K562 (cell line): Measurements from ENCODE around the gene TMEFF2.

Experiments used
- BRCA1 ChIP-seq, 2 experiments: fragments of 450-650 bp in 1 of 2; sonication (generic) in 1 of 2; formaldehyde crosslinking in 1 of 2; IDR thresholded peaks; 2 replicates each; pipeline versions ENCODE4 v1.5.0 to v1.6.1; 2017 to 2020; ENCODE audit warnings: mild to moderate bottlenecking in 1 of 2, missing genetic modification reagents in 1 of 2
- CHD2 ChIP-seq: IDR thresholded peaks from 2 replicates; pipeline ENCODE4 v1.6.1; 2011; ENCODE audit warnings: low read depth, low read length
- EP300 ChIP-seq: IDR thresholded peaks from 2 replicates; pipeline ENCODE4 v1.6.1; 2012; ENCODE audit warnings: low read length, improper control_type of control experiment
- ETV6 ChIP-seq, 3 experiments: fragments of 150-350 bp in 1 of 3; sonication (generic) in 1 of 3; formaldehyde crosslinking in 1 of 3; IDR thresholded peaks; 2 replicates each; pipeline versions ENCODE4 v1.6.1 to v1.8.0; 2014 to 2022; ENCODE audit warnings: borderline replicate concordance in 2 of 3, low read depth in 2 of 3, antibody characterized with exemption in 1 of 3, low read length in 1 of 3, mild to moderate bottlenecking in 1 of 3, missing genetic modification reagents in 1 of 3
- FOXK2 ChIP-seq, 2 experiments: fragments of 450-650 bp; IDR thresholded peaks in 1 of 2; conservative IDR thresholded peaks in 1 of 2; 2 replicates each; pipeline ENCODE4 v1.6.1; 2016; ENCODE audit warnings: low read depth in 2 of 2, mild to moderate bottlenecking in 1 of 2
- JUND ChIP-seq, 2 experiments: IDR thresholded peaks; 2 replicates in 1 of 2; 3 replicates in 1 of 2; pipeline ENCODE4 v1.6.1; 2011; ENCODE audit warnings: borderline replicate concordance in 2 of 2, low read depth in 2 of 2, low read length in 2 of 2, improper control_type of control experiment in 1 of 2, missing biosample characterization in 1 of 2, missing genetic modification characterization in 1 of 2, missing genetic modification reagents in 1 of 2
- SMARCA5 ChIP-seq: fragments of 450-650 bp; IDR thresholded peaks from 2 replicates; pipeline ENCODE4 v1.6.1; 2016
- ZC3H4 ChIP-seq: sonication (generic); formaldehyde crosslinking; IDR thresholded peaks from 2 replicates; pipeline ENCODE4 v1.9.0; 2021; ENCODE audit warnings: missing genetic modification reagents, borderline replicate concordance
- TF ChIP-seq, protein P1 (sequence below): sonication (generic); formaldehyde crosslinking; IDR thresholded peaks from 2 replicates; pipeline ENCODE4 v1.9.0; 2022; ENCODE audit warnings: mild to moderate bottlenecking, missing genetic modification reagents
- TF ChIP-seq, protein P2 (sequence below): sonication (generic); formaldehyde crosslinking; IDR thresholded peaks from 2 replicates; pipeline ENCODE4 v1.9.0; 2022; ENCODE audit warnings: mild to moderate bottlenecking, missing genetic modification reagents
- TF ChIP-seq, protein P3 (sequence below), 3 experiments: IDR thresholded peaks in 2 of 3; conservative IDR thresholded peaks in 1 of 3; 2 replicates each; pipeline ENCODE4 v1.5.1; 2011 to 2012; ENCODE audit warnings: low read length in 3 of 3, mild to moderate bottlenecking in 3 of 3, control low read depth in 2 of 3, improper control_type of control experiment in 1 of 3, inconsistent platforms in 1 of 3, low read depth in 1 of 3, mixed read lengths in 1 of 3, moderate library complexity in 1 of 3; ENCODE audit not compliant: insufficient read depth in 2 of 3
- TF ChIP-seq, protein P4 (sequence below): sonication (generic); formaldehyde crosslinking; IDR thresholded peaks from 2 replicates; pipeline ENCODE4 v1.8.0; 2022; ENCODE audit warnings: mild to moderate bottlenecking, missing genetic modification reagents

DNA sequence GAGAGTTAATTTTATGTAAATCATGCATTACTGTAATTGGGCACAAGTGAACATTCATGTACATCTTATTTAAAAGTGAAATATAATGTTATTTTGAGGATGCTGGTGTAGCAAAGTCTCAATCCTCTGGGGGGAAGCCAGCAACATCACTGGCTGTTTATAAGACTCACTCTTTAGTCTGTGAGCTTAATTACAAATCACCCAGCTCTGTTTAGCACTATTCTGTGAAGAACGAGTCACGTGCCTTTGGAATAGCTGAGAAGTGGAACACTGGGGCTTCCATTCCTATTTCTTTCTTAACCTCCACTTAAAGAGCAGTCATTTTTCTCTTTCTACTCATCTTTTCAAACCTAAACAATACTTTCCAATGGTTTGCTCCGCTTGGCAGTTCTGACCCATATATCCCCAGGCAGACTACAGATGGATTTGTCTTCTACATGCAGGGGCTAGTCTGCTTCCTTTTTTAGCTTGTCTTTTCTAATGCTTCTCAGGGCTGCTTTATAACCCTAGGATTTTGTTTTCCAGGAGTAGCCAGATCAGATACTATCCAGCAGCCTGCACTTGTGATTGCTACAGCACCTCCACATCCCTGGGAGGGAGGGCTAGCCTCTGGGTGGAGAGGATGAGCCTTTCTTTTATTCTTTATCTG lies 252.5 kb downstream of the TMEFF2 start:
- TF ChIP-seq, protein P1, sequence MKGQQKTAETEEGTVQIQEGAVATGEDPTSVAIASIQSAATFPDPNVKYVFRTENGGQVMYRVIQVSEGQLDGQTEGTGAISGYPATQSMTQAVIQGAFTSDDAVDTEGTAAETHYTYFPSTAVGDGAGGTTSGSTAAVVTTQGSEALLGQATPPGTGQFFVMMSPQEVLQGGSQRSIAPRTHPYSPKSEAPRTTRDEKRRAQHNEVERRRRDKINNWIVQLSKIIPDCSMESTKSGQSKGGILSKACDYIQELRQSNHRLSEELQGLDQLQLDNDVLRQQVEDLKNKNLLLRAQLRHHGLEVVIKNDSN: no peak
- no peak for TF ChIP-seq ZC3H4 (CRISPR knock-in tag)
- TF ChIP-seq, protein P2, sequence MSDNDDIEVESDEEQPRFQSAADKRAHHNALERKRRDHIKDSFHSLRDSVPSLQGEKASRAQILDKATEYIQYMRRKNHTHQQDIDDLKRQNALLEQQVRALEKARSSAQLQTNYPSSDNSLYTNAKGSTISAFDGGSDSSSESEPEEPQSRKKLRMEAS (CRISPR knock-in tag): no peak
- TF ChIP-seq EP300: no peak
- TF ChIP-seq JUND (IDR thresholded peaks at IDR 0.05; ENCODE audit: borderline replicate concordance, low read depth, low read length): no peak
- TF ChIP-seq JUND (tag; IDR thresholded peaks at IDR 0.05; ENCODE audit: borderline replicate concordance, low read depth, low read length): no peak
- TF ChIP-seq, protein P3, sequence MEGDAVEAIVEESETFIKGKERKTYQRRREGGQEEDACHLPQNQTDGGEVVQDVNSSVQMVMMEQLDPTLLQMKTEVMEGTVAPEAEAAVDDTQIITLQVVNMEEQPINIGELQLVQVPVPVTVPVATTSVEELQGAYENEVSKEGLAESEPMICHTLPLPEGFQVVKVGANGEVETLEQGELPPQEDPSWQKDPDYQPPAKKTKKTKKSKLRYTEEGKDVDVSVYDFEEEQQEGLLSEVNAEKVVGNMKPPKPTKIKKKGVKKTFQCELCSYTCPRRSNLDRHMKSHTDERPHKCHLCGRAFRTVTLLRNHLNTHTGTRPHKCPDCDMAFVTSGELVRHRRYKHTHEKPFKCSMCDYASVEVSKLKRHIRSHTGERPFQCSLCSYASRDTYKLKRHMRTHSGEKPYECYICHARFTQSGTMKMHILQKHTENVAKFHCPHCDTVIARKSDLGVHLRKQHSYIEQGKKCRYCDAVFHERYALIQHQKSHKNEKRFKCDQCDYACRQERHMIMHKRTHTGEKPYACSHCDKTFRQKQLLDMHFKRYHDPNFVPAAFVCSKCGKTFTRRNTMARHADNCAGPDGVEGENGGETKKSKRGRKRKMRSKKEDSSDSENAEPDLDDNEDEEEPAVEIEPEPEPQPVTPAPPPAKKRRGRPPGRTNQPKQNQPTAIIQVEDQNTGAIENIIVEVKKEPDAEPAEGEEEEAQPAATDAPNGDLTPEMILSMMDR (IDR thresholded peaks at IDR 0.05 in 2 of 3, conservative IDR thresholded peaks at IDR 0.05 in 1 of 3; ENCODE audit: insufficient read depth in 2 of 3, low read depth in 1 of 3, low read length in 3 of 3): no peak
- no peak for TF ChIP-seq CHD2
- TF ChIP-seq, protein P4, sequence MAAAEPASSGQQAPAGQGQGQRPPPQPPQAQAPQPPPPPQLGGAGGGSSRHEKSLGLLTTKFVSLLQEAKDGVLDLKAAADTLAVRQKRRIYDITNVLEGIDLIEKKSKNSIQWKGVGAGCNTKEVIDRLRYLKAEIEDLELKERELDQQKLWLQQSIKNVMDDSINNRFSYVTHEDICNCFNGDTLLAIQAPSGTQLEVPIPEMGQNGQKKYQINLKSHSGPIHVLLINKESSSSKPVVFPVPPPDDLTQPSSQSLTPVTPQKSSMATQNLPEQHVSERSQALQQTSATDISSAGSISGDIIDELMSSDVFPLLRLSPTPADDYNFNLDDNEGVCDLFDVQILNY (CRISPR knock-in tag): no peak
- no peak for TF ChIP-seq ETV6 (IDR thresholded peaks at IDR 0.05; ENCODE audit: borderline replicate concordance in 1 of 2, low read depth in 2 of 2, low read length in 1 of 2)
- no peak for TF ChIP-seq ETV6 (CRISPR knock-in tag; IDR thresholded peaks at IDR 0.05; ENCODE audit: borderline replicate concordance)
- TF ChIP-seq BRCA1 (IDR thresholded peaks at IDR 0.05): no peak
- no peak for TF ChIP-seq BRCA1 (CRISPR knock-in tag; IDR thresholded peaks at IDR 0.05)
- TF ChIP-seq FOXK2 (conservative IDR thresholded peaks at IDR 0.05 in 1 of 2, IDR thresholded peaks at IDR 0.05 in 1 of 2; ENCODE audit: low read depth in 2 of 2): no peak
- no peak for TF ChIP-seq SMARCA5
